ENCODE measurements around the gene ZNF487.
A peak's percentile ranks its signal among the peaks of the same experiment; 100 is the strongest.

The ZNF487 gene

GRCh38 chr10:43436291-43437140 is at the start of gene ZNF487:
TSS of gene ZNF487 (plus strand) at chr10:43437111. CDS start at chr10:43475814, 38,703 bp downstream.
- no peak for TF ChIP-seq CTCF (conservative IDR thresholded peaks at IDR 0.05; ENCODE audit: control insufficient read depth, insufficient read depth, low read depth, low read length)
- DNase-seq (ENCODE audit: low read depth): peak; percentile 83
- peak within 1 kb of the TSS; percentile 69 for H3K4me3 ChIP-seq (ENCODE audit: control insufficient read depth, low read depth, low read length)

- H3K4me3 ChIP-seq (ENCODE audit: control insufficient read depth, low read depth, low read length): no peak overlapping the region
- DNase-seq (ENCODE audit: low read depth): no peak
- TF ChIP-seq CTCF (conservative IDR thresholded peaks at IDR 0.05; ENCODE audit: control insufficient read depth, insufficient read depth, low read depth, low read length): no peak
Observed at GRCh38 chr10:43387678-43388032, 49.3 kb upstream of the ZNF487 start.

- H3K4me3 ChIP-seq (ENCODE audit: control insufficient read depth, low read depth, low read length): no peak overlapping the region
- no peak for TF ChIP-seq CTCF (conservative IDR thresholded peaks at IDR 0.05; ENCODE audit: control insufficient read depth, insufficient read depth, low read depth, low read length)
- DNase-seq (ENCODE audit: low read depth): no peak
Observed at GRCh38 chr10:43389867-43390266, 47.0 kb upstream of the ZNF487 start.

- no peak for DNase-seq (ENCODE audit: low read depth)
- H3K4me3 ChIP-seq (ENCODE audit: control insufficient read depth, low read depth, low read length): no peak overlapping the region
- no peak for TF ChIP-seq CTCF (conservative IDR thresholded peaks at IDR 0.05; ENCODE audit: control insufficient read depth, insufficient read depth, low read depth, low read length)
Observed at GRCh38 chr10:43390333-43390732, 46.6 kb upstream of the ZNF487 start.

- peak; percentile 65 for DNase-seq (ENCODE audit: low read depth)
- H3K4me3 ChIP-seq (ENCODE audit: control insufficient read depth, low read depth, low read length): no peak overlapping the region
- peak; percentile 51 for TF ChIP-seq CTCF (conservative IDR thresholded peaks at IDR 0.05; ENCODE audit: control insufficient read depth, insufficient read depth, low read depth, low read length)
Observed at GRCh38 chr10:43390759-43391158, 46.2 kb upstream of the ZNF487 start.

- no peak for TF ChIP-seq CTCF (conservative IDR thresholded peaks at IDR 0.05; ENCODE audit: control insufficient read depth, insufficient read depth, low read depth, low read length)
- DNase-seq (ENCODE audit: low read depth): no peak
- no peak overlapping the region for H3K4me3 ChIP-seq (ENCODE audit: control insufficient read depth, low read depth, low read length)
Observed at GRCh38 chr10:43391496-43391895, 45.4 kb upstream of the ZNF487 start.
